Keratinocyte (primary cell): ENCODE measurements around the gene SENP8.

ENCODE experiments used
- CTCF ChIP-seq, 3 experiments: IDR thresholded peaks in 1 of 3; conservative IDR thresholded peaks in 1 of 3; optimal IDR thresholded peaks in 1 of 3; 2 replicates in 2 of 3; 3 replicates in 1 of 3; pipeline versions ENCODE3 to v1.5.1; 2011; ENCODE audit warnings: low read length in 3 of 3, mild to moderate bottlenecking in 3 of 3, moderate library complexity in 2 of 3, control low read depth in 1 of 3, inconsistent platforms in 1 of 3; ENCODE audit not compliant: insufficient read depth in 2 of 3; ENCODE audit errors: extremely low read depth in 1 of 3
- EZH2 ChIP-seq: IDR thresholded peaks from one replicate; pipeline ENCODE4 v1.6.1; 2012; ENCODE audit warnings: inconsistent platforms, mild to moderate bottlenecking, low read length, moderate library complexity

- no peak for TF ChIP-seq CTCF (optimal IDR thresholded peaks at IDR 0.05 in 1 of 3, IDR thresholded peaks at IDR 0.05 in 1 of 3, conservative IDR thresholded peaks at IDR 0.05 in 1 of 3; ENCODE audit: extremely low read depth in 1 of 3, insufficient read depth in 2 of 3, low read length in 3 of 3)
- no peak for TF ChIP-seq EZH2
These were observed 13.7 kb downstream of the SENP8 start for GRCh38 chr15:72131922-72132321.
